Stimulated activated CD4-positive, alpha-beta T cell treated with anti-CD3 and anti-CD28 coated beads, Interleukin-2, amount 100 ng/mL, for 4 hours (primary cell): ENCODE measurements around the gene NIFK.
"Not testable (repeated sequence)": the region's sequence is repeated elsewhere in the genome, so short reads cannot be mapped to it uniquely, and the experiment has no call there.

Source experiments
- DNase-seq: peaks from one replicate; pipeline ENCODE4 v3.0.0-alpha.2; 2020; ENCODE audit warnings: low read depth

Gene NIFK

GRCh38 chr2:121694398-121695170, 42.1 kb downstream of the NIFK start:
- no peak for DNase-seq

- not testable (repeated sequence) for DNase-seq
These were observed 46.1 kb downstream of the NIFK start for GRCh38 chr2:121690572-121690971.

GRCh38 chr2:121690095-121690494, 46.6 kb downstream of the NIFK start:
- DNase-seq: no peak

- no peak for DNase-seq
These were observed 47.3 kb downstream of the NIFK start for GRCh38 chr2:121689356-121689755.

GRCh38 chr2:121688820-121689219, 47.9 kb downstream of the NIFK start:
- no peak for DNase-seq

GRCh38 chr2:121686902-121687301, 49.8 kb downstream of the NIFK start:
- DNase-seq: no peak

- DNase-seq: no peak
These were observed 50.5 kb downstream of the NIFK start for GRCh38 chr2:121686218-121686617.

- no peak for DNase-seq
These were observed 54.0 kb downstream of the NIFK start for GRCh38 chr2:121682396-121683298.

- no peak for DNase-seq
These were observed 58.8 kb downstream of the NIFK start for GRCh38 chr2:121677855-121678254.
